HEK293T (cell line): ENCODE measurements around the gene GRID1.
A peak's percentile ranks its signal among the peaks of the same experiment; 100 is the strongest.
"Not testable (repeated sequence)": the region's sequence is repeated elsewhere in the genome, so short reads cannot be mapped to it uniquely, and the experiment has no call there.

Source experiments
- CTCF ChIA-PET: fragments of 350-600 bp; formaldehyde crosslinking; extraction: SDS; loops from one replicate; lab custom pipeline; 2021; ENCODE audit warnings: antibody characterized with exemption, inconsistent platforms; lab: Yijun Ruan, JAX
- POLR2A ChIA-PET: fragments of 350-600 bp; formaldehyde crosslinking; extraction: SDS; loops from one replicate; lab custom pipeline; 2020; ENCODE audit warnings: antibody characterized with exemption, inconsistent platforms; lab: Yijun Ruan, JAX
- DNase-seq: peaks from one replicate; pipeline ENCODE4 v3.0.0; 2012; ENCODE audit warnings: mixed read lengths; ENCODE audit errors: extremely low spot score
- ARNT ChIP-seq: fragments of 450-650 bp; IDR thresholded peaks from 2 replicates; pipeline ENCODE4 v1.6.1; 2017; ENCODE audit warnings: mild to moderate bottlenecking
- BHLHE40 ChIP-seq: fragments of 450-650 bp; IDR thresholded peaks from 2 replicates; pipeline ENCODE4 v1.6.1; 2016; ENCODE audit warnings: mild to moderate bottlenecking, moderate library complexity, borderline replicate concordance
- CTBP1 ChIP-seq: fragments of 450-650 bp; IDR thresholded peaks from 2 replicates; pipeline ENCODE4 v1.6.1; 2016; ENCODE audit warnings: borderline replicate concordance
- ELF4 ChIP-seq: fragments of 450-650 bp; IDR thresholded peaks from 2 replicates; pipeline ENCODE4 v1.6.1; 2017; ENCODE audit warnings: antibody characterized with exemption
- FOXA1 ChIP-seq: fragments of 450-650 bp; IDR thresholded peaks from 2 replicates; pipeline ENCODE4 v1.6.1; 2016; ENCODE audit warnings: mild to moderate bottlenecking
- FOXK2 ChIP-seq: fragments of 450-650 bp; IDR thresholded peaks from 2 replicates; pipeline ENCODE4 v1.6.1; 2016; ENCODE audit warnings: mild to moderate bottlenecking
- FOXM1 ChIP-seq: fragments of 450-650 bp; IDR thresholded peaks from 2 replicates; pipeline ENCODE4 v1.6.1; 2017; ENCODE audit warnings: mild to moderate bottlenecking, borderline replicate concordance
- HDGF ChIP-seq: fragments of 450-650 bp; IDR thresholded peaks from 2 replicates; pipeline ENCODE4 v1.6.1; 2017; ENCODE audit warnings: antibody characterized with exemption, borderline replicate concordance
- L3MBTL2 ChIP-seq: fragments of 450-650 bp; conservative IDR thresholded peaks from 2 replicates; pipeline ENCODE4 v1.6.1; 2016; ENCODE audit warnings: mild to moderate bottlenecking
- LEF1 ChIP-seq: fragments of 450-650 bp; IDR thresholded peaks from 2 replicates; pipeline ENCODE4 v1.6.1; 2017; ENCODE audit warnings: mild to moderate bottlenecking, borderline replicate concordance
- NFRKB ChIP-seq: fragments of 450-650 bp; IDR thresholded peaks from 2 replicates; pipeline ENCODE4 v1.6.1; 2016; ENCODE audit warnings: mild to moderate bottlenecking, moderate library complexity
- PKNOX1 ChIP-seq: fragments of 450-650 bp; IDR thresholded peaks from 2 replicates; pipeline ENCODE4 v1.6.1; 2016
- SP1 ChIP-seq: fragments of 450-650 bp; IDR thresholded peaks from 2 replicates; pipeline ENCODE4 v1.6.1; 2017
- SUZ12 ChIP-seq: fragments of 450-650 bp; IDR thresholded peaks from 2 replicates; pipeline ENCODE4 v1.6.1; 2016; ENCODE audit warnings: mild to moderate bottlenecking
- TARDBP ChIP-seq: fragments of 450-650 bp; IDR thresholded peaks from 2 replicates; pipeline ENCODE4 v1.6.1; 2016
- ZNF384 ChIP-seq: fragments of 450-650 bp; IDR thresholded peaks from 2 replicates; pipeline ENCODE4 v1.6.1; 2016

The GRID1 gene

GRCh38 chr10:85857305-85857704, 509.3 kb downstream of the GRID1 start:
- POLR2A ChIA-PET: no interaction called here
- CTCF ChIA-PET: no interaction called here
- TF ChIP-seq FOXM1 (no peak), ELF4 (no peak), FOXA1 (no peak), TARDBP (no peak)
- DNase-seq: no peak

GRCh38 chr10:85851934-85852333, 514.7 kb downstream of the GRID1 start:
- TF ChIP-seq L3MBTL2: no peak
- TF ChIP-seq LEF1: no peak
- no peak for TF ChIP-seq ELF4
- TF ChIP-seq PKNOX1: no peak
- CTCF ChIA-PET: no interaction called here
- POLR2A ChIA-PET: no interaction called here
- DNase-seq: no peak

- TF ChIP-seq CTBP1: no peak
- no peak for TF ChIP-seq TARDBP
- TF ChIP-seq ELF4: no peak
- TF ChIP-seq FOXK2: no peak
- TF ChIP-seq HDGF: no peak
- TF ChIP-seq PKNOX1: no peak
- TF ChIP-seq LEF1: no peak
- TF ChIP-seq ARNT: no peak
- no peak for TF ChIP-seq BHLHE40
- TF ChIP-seq ZNF384: no peak
- TF ChIP-seq FOXM1: no peak
- no peak for TF ChIP-seq L3MBTL2
- TF ChIP-seq SP1: no peak
- TF ChIP-seq NFRKB: no peak
- TF ChIP-seq SUZ12: no peak
- no peak for TF ChIP-seq FOXA1
- CTCF ChIA-PET: no interaction called here
- POLR2A ChIA-PET: no interaction called here
- DNase-seq: no peak
These were observed 515.3 kb downstream of the GRID1 start for GRCh38 chr10:85851325-85851724.

- TF ChIP-seq HDGF (no peak), ZNF384 (no peak), L3MBTL2 (no peak), LEF1 (no peak), TARDBP (no peak), SUZ12 (no peak), FOXK2 (no peak)
- ChIA-PET POLR2A (no interaction called here), CTCF (no interaction called here)
- no peak for DNase-seq
These were observed 515.9 kb downstream of the GRID1 start for GRCh38 chr10:85850736-85851135.

- TF ChIP-seq NFRKB (no peak), ARNT (no peak), FOXM1 (no peak), CTBP1 (no peak), SP1 (no peak), L3MBTL2 (no peak), FOXK2 (no peak), ELF4 (no peak), HDGF (no peak), SUZ12 (no peak), TARDBP (no peak), PKNOX1 (no peak), ZNF384 (no peak), LEF1 (no peak), BHLHE40 (no peak), FOXA1 (no peak)
- CTCF ChIA-PET: no interaction called here
- no peak for DNase-seq
- POLR2A ChIA-PET: no interaction called here
These were observed 517.3 kb downstream of the GRID1 start for GRCh38 chr10:85849315-85849714.

- ChIA-PET CTCF (no interaction called here), POLR2A (no interaction called here)
- TF ChIP-seq ZNF384 (no peak), LEF1 (no peak), TARDBP (no peak), FOXK2 (no peak), SUZ12 (no peak), FOXA1 (no peak)
- DNase-seq: peak; percentile 3
These were observed 517.8 kb downstream of the GRID1 start for GRCh38 chr10:85848756-85849155.

GRCh38 chr10:85847085-85847484, 519.5 kb downstream of the GRID1 start:
- no peak for TF ChIP-seq ARNT
- no peak for TF ChIP-seq SUZ12
- TF ChIP-seq BHLHE40: no peak
- no peak for TF ChIP-seq L3MBTL2
- no peak for TF ChIP-seq CTBP1
- no peak for TF ChIP-seq SP1
- TF ChIP-seq FOXK2: no peak
- no peak for TF ChIP-seq HDGF
- TF ChIP-seq LEF1: no peak
- no peak for TF ChIP-seq PKNOX1
- no peak for TF ChIP-seq FOXA1
- no peak for TF ChIP-seq ZNF384
- no peak for TF ChIP-seq NFRKB
- no peak for TF ChIP-seq ELF4
- no peak for TF ChIP-seq FOXM1
- TF ChIP-seq TARDBP: no peak
- ChIA-PET POLR2A (no interaction called here), CTCF (no interaction called here)
- no peak for DNase-seq

GRCh38 chr10:85838660-85839059, 527.9 kb downstream of the GRID1 start:
- POLR2A ChIA-PET, CTCF ChIA-PET, DNase-seq: not testable (repeated sequence)
